Measurements from ENCODE around the gene AKR1D1.
"Not testable (repeated sequence)": the region's sequence is repeated elsewhere in the genome, so short reads cannot be mapped to it uniquely, and the experiment has no call there.

The AKR1D1 gene

GRCh38 chr7:138076196-138076595, at the start of gene AKR1D1:
AKR1D1 (plus strand) TSS chr7:138076459; CDS start chr7:138076519, 60 bp downstream.
- DNase-seq, result no peak

GRCh38 chr7:138027100-138027499, 49.2 kb upstream of the AKR1D1 start:
- no peak for DNase-seq

GRCh38 chr7:138029126-138029525, 47.1 kb upstream of the AKR1D1 start:
- DNase-seq, result no peak

GRCh38 chr7:138029941-138030340, 46.3 kb upstream of the AKR1D1 start:
- DNase-seq, result no peak

GRCh38 chr7:138030679-138031351, 45.4 kb upstream of the AKR1D1 start:
- no peak for DNase-seq

- no peak for DNase-seq
Observed at GRCh38 chr7:138032186-138032585, 44.1 kb upstream of the AKR1D1 start.

- DNase-seq, result no peak
Observed at GRCh38 chr7:138032770-138033169, 43.5 kb upstream of the AKR1D1 start.

GRCh38 chr7:138033241-138033640, 43.0 kb upstream of the AKR1D1 start:
- no peak for DNase-seq

- no peak for DNase-seq
Observed at GRCh38 chr7:138036135-138036534, 40.1 kb upstream of the AKR1D1 start.

GRCh38 chr7:138040063-138040462, 36.2 kb upstream of the AKR1D1 start:
- not testable (repeated sequence) for DNase-seq

- no peak for DNase-seq
Observed at GRCh38 chr7:138044897-138045296, 31.4 kb upstream of the AKR1D1 start.

GRCh38 chr7:138047907-138048306, 28.4 kb upstream of the AKR1D1 start:
- DNase-seq, result no peak

- no peak for DNase-seq
Observed at GRCh38 chr7:138049505-138050116, 26.6 kb upstream of the AKR1D1 start.

GRCh38 chr7:138051712-138052247, 24.5 kb upstream of the AKR1D1 start:
- not testable (repeated sequence) for DNase-seq

- DNase-seq, result no peak
Observed at GRCh38 chr7:138052696-138053095, 23.6 kb upstream of the AKR1D1 start.

GRCh38 chr7:138055698-138056097, 20.6 kb upstream of the AKR1D1 start:
- DNase-seq, result not testable (repeated sequence)

- no peak for DNase-seq
Observed at GRCh38 chr7:138063400-138063799, 12.9 kb upstream of the AKR1D1 start.

GRCh38 chr7:138064856-138065357, 11.4 kb upstream of the AKR1D1 start:
- no peak for DNase-seq

- no peak for DNase-seq
Observed at GRCh38 chr7:138065827-138066226, 10.4 kb upstream of the AKR1D1 start.

- no peak for DNase-seq
Observed at GRCh38 chr7:138066954-138067394, 9.3 kb upstream of the AKR1D1 start.

GRCh38 chr7:138067774-138068173, 8.5 kb upstream of the AKR1D1 start:
- no peak for DNase-seq

GRCh38 chr7:138070908-138071307, 5.4 kb upstream of the AKR1D1 start:
- DNase-seq, result no peak

GRCh38 chr7:138072726-138073125, 3.5 kb upstream of the AKR1D1 start:
- DNase-seq, result no peak

GRCh38 chr7:138074121-138074520, 2.1 kb upstream of the AKR1D1 start:
- no peak for DNase-seq

Measured in stimulated activated CD8-positive, alpha-beta memory T cell treated with anti-CD3 and anti-CD28 coated beads, Interleukin-4, amount 100 ng/mL, for 48 hours (primary cell).